Measurements from ENCODE around the gene COL4A2.

COL4A2 gene

DNA sequence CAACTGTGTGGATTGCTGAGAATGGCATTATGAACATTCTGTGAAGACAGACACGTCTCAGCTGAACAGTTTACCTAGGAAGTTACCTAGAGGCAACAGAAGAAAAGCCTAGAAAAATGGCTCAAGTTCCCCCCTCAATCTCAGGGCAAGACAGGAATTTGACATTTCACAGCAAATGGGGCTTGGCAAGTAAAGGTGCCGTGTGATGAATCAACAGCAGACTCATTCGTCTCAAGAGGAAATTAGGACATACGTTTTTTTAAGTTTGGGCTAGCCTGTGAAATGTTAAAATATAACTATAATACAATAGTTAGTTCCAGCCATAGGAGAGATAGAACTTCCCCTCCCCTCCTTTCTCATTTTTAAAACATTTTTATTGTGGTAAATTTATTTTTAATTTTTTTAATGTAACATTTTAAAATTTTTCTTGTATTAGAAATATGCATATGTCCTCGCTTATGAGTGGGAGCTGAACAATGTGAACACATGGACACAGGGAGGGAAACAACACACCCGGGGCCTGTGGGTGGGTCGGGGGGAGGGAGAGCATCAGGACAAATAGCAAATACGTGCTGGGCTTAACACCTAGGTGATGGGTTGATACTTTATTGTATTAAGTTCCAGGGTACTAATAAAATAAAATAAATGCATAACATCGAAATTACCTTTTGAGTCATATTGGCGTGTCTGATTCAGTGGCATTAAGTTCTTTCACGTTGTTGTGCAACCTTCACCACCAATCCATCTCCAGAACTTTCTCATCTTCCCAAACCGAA is 116.0 kb downstream of the COL4A2 start:
- no peak for DNase-seq

DNA sequence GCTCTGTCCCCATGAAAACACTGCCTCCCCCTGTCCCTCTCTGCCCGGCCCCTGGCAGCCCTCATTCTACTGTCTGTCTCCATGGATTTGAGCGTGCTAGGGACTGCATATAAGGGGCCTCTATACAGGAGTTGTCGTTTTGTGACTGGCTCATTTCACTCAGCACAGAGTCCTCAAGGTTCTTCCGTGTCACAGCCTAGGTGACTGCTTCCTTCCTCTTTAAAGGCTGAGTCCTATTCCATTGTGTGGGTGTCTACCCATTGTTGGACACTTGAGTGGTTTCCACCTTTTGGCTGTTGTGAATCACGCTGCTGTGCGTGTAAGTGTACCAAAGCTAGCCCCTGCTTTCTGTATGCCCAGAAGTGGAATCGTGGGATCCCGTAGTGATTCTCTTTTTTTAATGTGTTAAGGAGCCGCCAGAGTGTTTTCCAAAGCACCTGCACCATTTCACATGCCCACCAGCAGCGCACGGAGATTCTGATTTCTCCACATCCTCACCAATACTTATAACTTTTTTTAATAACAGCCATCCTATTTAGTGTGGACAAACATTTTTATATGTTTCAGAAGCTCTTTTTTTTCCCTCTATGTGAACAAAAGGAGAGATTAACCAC is 116.7 kb downstream of the COL4A2 start:
- no peak for DNase-seq

DNA sequence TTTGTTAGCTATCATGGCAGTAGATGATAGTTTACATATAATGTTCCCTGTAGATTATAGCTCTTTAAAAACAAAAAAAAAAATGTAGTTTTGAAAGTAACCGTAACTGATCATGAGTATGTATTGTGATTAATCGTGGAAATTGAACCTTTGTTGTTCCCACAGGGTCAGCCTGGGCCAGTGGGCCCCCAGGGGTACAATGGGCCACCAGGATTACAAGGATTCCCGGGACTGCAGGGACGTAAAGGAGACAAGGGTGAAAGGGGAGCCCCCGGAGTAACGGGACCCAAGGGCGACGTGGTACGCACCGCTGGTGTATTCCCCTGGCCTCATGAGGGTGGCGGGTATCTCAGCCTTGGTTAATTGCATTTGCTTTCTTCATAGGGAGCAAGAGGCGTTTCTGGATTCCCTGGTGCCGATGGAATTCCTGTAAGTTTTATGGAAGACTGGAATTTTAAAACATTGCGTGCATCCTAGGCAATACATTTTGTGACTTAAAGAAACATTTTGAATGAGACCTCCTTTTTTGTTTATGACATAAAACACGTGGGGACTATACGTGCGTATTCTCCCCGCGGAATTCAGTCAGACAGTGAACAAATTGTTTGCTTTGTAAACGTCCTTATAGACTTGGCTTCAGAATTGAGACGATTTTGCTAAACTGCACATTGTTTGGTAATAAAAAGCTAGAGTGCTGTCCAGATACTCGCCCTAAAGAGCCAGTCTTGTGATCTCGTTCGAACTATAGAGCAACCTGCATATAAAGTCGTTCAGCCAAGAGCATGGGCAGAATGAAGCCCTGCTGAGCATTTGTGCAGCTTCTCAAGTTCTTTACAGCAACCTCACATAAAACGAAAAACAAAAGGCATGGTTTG is 117.7 kb downstream of the COL4A2 start:
- DNase-seq, result no peak

DNA sequence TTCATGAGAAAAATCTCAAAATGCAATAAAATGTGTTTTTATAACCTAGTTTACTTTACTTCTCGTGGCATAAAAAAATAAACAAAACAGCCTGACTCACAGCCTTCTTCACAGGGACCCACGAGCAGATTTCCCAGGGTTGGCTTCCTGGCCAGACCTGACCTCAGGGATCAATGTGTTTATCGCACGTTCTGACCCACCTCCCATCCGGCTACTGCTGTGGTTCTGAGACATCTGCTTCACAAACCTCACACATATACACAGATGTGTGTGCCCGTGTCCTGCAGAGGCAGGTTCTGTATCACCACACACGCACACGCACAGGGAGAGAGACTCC is 118.3 kb downstream of the COL4A2 start:
- no peak for DNase-seq

DNA sequence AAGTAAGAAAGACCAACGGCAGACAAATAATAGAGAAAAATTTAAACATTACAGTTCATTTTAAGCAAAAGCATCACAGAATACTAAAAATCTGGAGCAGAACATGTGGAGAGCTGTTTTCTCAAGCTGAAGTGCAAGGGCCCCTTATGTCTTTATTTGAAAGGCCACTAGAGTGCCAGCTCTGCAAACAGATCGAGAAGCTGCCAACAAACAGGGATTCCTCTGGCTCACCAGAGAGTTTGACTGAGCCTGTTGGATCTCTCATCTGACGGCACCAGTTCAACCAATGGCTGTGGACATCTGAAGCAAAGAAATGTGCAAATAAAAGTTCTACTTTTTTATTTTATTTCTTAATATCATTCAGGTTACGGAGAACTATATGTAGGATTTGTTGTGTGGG is 119.7 kb downstream of the COL4A2 start:
- DNase-seq, result peak; percentile 69

DNA sequence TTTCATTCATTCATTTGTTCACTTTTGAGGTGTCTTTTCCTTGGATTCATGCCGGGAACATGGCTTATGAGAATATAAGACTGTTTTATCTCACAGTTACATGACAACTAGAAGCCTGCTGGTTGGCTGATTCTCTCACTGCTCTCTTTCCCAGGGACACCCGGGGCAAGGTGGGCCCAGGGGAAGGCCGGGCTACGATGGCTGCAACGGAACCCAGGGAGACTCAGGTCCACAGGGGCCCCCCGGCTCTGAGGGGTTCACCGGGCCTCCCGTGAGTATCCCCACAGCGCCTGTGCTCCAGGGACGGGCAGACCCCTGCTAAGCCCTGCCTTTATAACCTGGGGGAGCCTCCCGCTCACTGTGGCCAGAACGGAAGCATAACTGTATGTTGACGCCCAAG is 121.2 kb downstream of the COL4A2 start:
- no peak for DNase-seq

DNA sequence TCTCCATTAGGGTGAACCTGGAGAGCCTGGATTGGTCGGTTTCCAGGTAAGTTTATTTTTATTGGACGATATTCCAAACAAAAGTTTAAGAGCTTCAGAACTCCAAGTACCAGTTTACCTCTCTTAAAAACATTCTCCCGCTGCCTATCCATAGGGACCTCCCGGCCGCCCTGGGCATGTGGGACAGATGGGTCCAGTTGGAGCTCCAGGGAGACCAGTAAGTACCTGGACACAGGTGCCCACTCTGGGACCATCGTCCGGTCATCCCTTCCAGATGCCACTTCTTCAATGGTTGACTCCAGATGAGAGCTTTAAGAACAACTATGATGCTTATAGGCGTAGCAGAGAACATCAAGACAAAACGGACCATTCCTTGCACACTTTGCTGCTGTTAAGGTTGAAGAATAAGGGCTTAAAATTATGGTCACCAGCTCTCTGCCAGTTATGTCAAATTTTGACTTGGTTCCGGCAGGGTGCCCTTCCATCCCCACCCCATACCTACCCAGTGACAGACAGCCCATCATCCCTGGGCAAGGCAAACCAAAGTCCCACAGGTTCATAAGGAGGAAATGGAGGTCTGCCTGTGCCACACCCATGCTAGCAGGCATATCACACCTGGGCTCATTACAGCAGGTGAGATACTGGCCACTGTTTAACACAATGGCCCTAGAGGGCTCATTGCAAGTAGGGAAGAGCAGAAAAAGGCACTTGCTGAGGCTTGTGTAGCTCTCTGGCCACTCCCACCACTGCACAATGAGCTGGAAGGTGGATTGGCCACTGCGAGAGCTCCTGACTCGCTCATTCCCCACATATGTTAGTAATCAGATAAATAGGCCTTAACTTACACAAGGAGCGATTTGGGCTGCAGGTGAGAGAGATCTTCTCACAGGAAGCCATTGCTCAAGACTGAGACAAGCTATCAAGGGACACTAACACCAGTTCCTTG is 123.6 kb downstream of the COL4A2 start:
- no peak for DNase-seq

DNA sequence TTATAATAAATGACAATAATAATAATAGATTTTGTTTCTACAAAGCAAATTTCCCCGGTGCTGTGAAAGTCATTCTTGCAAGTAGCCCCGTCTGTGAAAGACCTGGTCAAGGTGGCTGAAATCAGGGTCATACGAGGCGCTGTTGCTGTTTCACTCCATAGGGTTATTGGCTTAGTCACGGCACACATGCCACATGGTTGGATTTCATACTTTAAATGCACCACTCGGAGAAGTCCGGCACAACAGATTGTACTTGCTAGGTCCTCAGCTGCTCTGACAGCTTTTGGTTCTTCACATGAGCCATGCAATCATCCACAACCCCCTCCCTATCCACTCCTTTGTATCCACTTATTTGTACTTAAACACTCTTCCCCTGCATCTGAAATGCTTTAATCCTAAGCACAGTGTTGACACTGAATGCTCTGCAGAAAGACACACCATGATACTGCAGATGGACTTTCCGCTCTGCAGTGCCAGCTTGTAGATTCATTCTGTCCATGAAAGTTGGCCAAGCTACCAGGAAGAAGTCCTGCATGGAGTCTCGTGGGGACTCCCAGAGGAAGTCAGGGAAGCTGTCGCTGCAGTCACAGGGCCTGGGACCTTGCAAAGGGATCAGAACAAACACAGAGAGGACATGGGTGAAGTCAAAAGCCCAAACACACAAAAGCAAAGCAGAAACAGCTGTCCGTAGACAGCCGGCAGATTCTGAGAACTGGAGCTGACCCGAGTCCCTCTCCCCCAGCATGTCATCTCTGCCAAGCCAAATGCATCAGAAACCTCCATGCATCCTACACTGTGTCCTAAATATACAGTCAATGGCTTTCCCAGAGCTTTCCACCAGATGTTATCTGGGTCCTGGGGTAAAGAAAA is 124.6 kb downstream of the COL4A2 start:
- DNase-seq, result no peak

DNA sequence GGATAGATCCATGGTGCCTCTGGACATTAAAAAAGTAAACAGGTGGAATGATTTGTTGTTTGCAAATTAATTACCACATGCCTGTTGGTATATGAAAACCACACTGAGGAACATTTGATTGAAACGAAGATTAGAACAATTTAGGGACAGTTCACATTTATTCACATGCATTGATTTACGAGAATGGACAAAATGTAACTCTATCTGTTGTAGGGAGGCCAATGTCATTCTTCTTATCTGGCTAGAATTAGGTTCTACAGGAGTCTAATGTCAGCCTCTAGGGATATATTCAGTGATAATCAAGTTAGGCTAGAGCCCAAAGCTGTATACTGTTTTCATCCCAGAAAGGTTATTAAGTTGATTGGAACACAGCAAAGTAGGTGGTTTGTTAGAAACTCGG is 125.4 kb downstream of the COL4A2 start:
- no peak for DNase-seq

DNA sequence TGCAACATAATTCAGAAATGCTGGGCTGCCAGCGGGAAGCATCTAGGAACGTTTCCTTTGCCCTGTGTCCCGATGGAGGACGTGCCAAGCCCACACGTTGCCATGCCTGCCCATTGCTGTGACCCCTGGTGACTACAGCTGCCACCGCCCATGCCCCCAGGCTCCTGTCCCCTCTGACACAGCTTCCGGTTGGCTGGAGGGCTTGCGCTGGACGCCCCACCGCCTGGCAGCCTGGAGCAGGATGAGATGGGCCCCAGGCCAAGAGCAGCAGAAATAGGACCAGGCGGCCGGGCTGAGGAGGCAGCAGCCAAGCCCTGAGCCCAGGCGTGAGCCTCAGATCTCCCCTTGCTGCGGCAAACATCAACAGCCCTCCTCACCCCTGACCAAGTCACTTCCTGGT is 125.9 kb downstream of the COL4A2 start:
- no peak for DNase-seq

DNA sequence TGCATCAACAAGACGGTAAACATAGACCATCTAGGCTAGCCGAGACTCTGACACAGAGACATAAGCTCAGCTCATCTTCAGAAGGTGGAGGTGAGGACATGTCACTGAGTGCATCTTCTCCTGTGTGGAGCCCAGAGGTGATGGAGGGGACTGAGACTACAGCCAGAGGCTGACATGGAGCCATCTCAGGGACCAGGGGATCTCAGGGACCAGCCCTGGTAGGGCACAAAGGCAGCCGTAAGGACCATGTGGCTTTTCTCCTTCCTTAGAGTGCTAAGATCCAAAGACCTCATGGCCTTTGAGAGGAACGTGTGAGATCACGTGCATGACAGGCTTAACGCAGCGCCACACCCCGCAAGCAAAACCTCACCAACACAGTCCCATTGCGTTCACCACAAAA is 127.5 kb downstream of the COL4A2 start:
- DNase-seq, result no peak

DNA sequence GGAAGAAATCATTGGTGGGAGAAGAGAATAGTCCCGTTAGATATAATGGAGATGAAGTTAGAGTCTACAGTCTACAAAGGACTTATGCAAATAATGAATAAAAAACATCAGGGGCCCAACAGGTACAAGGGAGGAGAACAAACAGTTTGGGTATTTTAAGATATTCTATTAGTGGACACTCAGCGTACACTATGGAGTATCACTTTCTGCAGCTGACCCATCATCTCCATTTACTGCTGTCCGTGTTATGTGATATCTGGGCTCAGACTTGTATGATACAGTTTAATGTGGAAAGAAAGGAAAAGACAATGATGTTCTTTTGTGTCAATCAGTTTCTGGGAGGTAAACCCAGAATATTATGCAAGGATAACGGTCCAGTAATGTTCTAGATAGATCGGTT is 128.2 kb downstream of the COL4A2 start:
- DNase-seq, result no peak

DNA sequence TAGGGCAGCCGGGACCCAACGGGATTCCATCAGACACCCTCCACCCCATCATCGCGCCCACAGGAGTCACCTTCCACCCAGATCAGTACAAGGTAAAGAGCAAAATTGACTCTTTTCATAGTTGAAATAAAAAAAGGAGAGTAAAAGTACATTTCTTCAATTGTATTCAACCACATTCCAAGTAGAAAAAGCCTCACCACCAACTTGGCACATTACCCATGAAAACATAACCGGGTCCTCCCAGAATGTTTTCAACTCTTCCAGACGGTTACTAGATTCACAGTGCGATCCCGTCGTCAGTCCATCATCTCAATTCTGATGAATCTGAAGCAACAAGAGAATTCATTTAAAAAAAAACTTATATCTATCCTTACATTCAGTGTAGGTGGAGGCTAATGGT is 129.2 kb downstream of the COL4A2 start:
- no peak for DNase-seq

DNA sequence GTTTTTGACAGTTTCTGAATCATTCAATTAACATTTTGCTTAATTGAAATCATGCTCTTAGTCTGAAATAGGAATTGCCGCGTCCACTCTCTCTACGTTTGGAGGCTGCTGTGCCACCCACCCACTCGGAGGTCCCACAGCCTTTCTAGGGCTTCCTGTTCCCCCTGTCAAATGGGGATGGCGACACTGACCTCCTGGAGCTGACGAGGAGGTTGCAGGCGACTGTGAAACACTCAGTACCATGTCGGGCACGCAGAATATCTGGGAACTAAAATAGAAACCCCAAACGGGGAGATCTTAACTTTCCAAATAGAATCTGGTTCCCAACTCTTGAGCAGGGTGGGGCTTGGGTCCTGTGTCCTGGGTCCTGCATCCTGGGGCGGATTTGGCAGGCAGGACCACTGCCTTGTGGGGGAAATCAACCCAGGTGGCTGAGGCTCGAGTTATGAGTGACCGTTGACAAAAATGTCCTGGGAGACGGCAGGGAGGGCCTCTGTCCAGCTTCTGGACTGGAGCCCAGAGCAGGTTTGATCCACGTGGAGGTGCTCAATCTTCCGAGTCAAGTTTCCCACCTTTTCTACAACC is 129.8 kb downstream of the COL4A2 start:
- no peak for DNase-seq

DNA sequence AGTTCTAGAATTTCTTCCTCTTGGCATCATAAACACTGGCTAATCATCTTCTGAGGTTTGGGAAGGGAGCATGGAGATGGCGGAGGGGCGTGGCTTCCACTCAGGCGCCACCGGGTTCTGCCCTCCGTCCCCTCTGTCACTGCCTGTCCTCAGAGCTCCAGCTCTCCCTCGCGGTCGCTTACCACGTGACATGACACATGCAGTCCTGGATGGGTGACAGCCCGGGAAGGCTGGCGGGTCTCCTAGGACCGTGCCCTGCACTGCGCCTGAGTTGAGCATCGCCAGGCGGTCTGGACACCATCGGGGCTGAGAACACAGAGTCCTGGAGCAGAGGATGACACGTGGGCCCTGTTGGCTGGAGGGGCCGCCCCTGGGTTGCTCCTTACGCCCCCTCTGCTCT is 131.1 kb downstream of the COL4A2 start:
- no peak for DNase-seq

DNA sequence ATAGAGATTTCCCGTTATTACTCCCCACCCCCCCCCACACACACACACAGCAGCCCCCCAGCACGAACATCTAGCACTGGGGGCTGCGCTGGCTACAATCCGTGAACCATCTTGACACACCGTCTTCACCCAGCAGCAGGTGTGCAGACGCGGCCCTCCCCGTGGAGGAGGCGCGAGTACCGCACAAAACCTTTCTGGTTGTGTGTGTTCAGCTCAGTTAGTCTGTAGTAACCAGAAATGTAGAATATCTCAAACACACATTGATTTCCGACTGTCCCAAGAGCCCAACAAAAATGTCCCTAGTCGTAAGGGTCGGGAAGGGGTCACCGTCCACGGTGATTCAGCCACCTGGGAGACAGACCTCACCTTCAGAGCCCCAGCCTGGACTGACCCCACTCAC is 131.7 kb downstream of the COL4A2 start:
- no peak for DNase-seq

DNA sequence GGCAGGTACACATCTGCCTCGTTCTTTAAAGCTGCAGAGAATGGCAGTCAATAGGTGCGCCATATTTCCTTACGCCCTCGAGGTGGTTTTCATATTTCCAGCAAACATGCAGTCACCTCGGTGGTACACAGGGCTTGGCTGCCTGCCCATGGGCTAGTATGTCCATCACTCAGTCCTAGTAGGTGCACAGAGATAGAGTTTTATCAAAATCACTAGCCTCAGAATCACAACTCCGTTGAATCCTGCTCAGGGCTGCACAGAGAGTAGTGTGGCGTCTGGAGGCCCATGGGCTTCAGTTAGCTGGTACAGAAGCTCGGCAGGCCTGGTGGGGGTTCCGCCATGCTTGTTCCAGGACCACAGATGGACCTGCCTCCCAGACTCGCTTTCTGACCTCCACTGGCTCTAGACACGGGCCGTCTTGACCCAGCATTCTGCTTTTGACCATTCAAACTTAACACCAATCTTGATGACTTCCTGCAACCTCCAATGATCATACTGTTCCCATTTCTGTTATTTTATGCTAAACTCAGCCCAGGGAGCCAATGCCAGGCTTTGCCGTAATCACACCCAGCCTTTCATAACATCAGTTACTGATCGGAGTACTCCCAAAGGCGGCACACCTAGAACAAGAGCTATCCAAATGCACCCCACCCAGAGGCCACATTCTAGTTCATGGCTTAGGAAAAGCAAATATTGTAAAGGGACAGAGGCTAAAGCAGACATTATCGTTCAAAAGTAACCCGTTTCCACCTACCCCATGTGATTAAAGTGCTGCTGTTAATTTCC is 134.1 kb downstream of the COL4A2 start:
- no peak for DNase-seq

DNA sequence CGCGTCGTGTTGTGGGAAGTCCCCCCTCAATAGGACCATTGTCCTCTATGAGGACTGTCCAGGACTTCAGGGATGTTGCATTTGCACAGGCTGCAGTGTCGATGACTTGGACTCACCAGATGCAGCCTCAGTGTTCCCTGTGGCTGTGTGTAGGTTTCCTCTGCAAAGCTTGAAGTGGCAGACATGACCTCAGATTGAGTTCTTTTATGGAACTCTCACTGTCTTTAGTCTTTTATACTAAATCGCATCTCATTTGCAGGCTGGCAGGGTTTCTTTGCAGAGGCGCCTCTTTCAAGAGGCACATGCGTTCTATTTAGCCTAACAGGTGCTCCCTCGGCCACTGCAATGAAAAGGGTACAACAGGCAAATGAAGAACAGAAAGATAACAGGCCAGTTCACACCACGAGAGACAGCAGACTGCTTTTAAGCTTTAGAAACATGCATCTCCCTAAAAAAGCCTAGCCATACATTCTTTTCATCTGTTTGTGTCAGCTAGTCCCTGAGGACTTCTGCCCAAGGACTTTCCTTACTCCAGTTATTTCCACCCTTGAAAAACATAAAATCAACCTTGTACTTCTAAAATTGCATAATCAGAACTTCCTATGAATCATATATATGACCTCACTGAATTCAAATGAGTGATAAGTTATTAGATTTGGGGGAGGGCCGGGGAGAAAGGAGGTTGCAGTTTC is 136.0 kb downstream of the COL4A2 start:
- peak; percentile 13 for DNase-seq

DNA sequence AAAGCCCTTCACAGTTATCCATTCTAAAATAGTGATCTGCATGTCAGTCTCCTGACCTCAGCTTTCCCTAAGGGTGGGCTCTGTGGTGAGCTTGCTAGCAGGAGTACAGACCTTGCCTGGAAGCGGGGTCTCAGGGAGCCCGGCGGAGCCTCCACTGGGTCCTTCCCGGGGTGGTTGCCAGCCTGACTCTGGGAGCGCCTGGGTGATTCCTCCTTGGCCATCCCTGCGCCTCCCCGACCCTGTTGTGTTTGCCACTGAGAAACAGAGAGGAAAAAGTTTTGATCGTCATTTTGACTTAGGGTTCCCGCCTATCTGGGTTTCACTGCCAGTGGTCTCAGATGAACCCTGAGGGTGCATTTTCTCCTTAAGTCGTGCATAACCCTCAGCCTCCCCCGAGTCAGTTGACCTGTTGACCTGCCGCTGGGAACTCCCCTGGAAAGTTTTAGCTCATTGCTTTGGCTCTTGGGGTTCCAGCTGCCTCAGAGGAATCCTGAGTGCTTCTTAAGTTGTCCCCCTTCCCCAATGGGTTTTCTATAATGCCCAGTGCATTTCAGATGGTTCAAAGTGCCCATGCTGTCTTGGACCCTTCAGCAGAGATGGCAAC is 136.6 kb downstream of the COL4A2 start:
- no peak for DNase-seq
